COLO668 (cell line): ENCODE results near the gene PRODH2.

ENCODE experiments used
- DNase-seq: peaks from one replicate; lab custom pipeline; 2025; ENCODE audit not compliant: unreplicated experiment; lab: John Stamatoyannopoulos, UW

PRODH2 gene

GRCh38 chr19:35812220-35813042 is at the start of gene PRODH2:
TSS of gene PRODH2 (minus strand) at chr19:35812845. CDS start at chr19:35812805, 40 bp downstream.
- peak; percentile 6 for DNase-seq

GRCh38 chr19:35861640-35862160 is 49.1 kb upstream of the PRODH2 start:
- DNase-seq, result no peak

GRCh38 chr19:35860818-35861639 is 48.4 kb upstream of the PRODH2 start:
- DNase-seq, result no peak

GRCh38 chr19:35860436-35860817 is 47.8 kb upstream of the PRODH2 start:
- DNase-seq, result no peak

GRCh38 chr19:35859414-35859813 is 46.8 kb upstream of the PRODH2 start:
- no peak for DNase-seq

GRCh38 chr19:35858311-35858710 is 45.7 kb upstream of the PRODH2 start:
- DNase-seq, result no peak

- no peak for DNase-seq
Observed at GRCh38 chr19:35856546-35857149, 44.0 kb upstream of the PRODH2 start, which contains the start of gene KIRREL2. TSS of gene KIRREL2 (plus strand) at chr19:35856911. CDS start at chr19:35857120, 209 bp downstream.

GRCh38 chr19:35853038-35853756 is 40.6 kb upstream of the PRODH2 start:
- no peak for DNase-seq

- DNase-seq, result peak; percentile 8
Observed at GRCh38 chr19:35852029-35852780, 39.6 kb upstream of the PRODH2 start, which contains the start of gene NPHS1. TSS of gene NPHS1 (minus strand) at chr19:35852504. CDS start at chr19:35851837, 667 bp downstream.

GRCh38 chr19:35851213-35852028 is 38.8 kb upstream of the PRODH2 start:
- peak; percentile 59 for DNase-seq

- no peak for DNase-seq
Observed at GRCh38 chr19:35848919-35849505, 36.4 kb upstream of the PRODH2 start.

- DNase-seq, result no peak
Observed at GRCh38 chr19:35848486-35848885, 35.8 kb upstream of the PRODH2 start.

GRCh38 chr19:35847911-35848310 is 35.3 kb upstream of the PRODH2 start:
- no peak for DNase-seq

- peak; percentile 51 for DNase-seq
Observed at GRCh38 chr19:35846038-35846668, 33.5 kb upstream of the PRODH2 start.

GRCh38 chr19:35845215-35846037 is 32.8 kb upstream of the PRODH2 start:
- peak; percentile 63 for DNase-seq

GRCh38 chr19:35844482-35845214 is 32.0 kb upstream of the PRODH2 start:
- DNase-seq, result no peak
